HUES64 (cell line): ENCODE data around the gene SKP1. TPM values are rescaled to one million over a fixed set of nuclear protein-coding genes. Genes with fewer than 3 reads are reported as not detected.
"Not testable (repeated sequence)": the region's sequence is repeated elsewhere in the genome, so short reads cannot be mapped to it uniquely, and the experiment has no call there.

Experiments used
- H3K27ac ChIP-seq: 2 replicates; pipeline ENCODE4 v1.7.0; 2013; ENCODE audit warnings: low read depth, low read length, inconsistent platforms
- H3K27me3 ChIP-seq: 2 replicates; pipeline ENCODE4 v1.6.1; 2013; ENCODE audit warnings: mild to moderate bottlenecking, low read length; ENCODE audit not compliant: insufficient read depth
- H3K36me3 ChIP-seq: 2 replicates; pipeline ENCODE4 v1.6.1; 2013; ENCODE audit warnings: mild to moderate bottlenecking, low read length; ENCODE audit not compliant: insufficient read depth
- H3K4me1 ChIP-seq: 2 replicates; pipeline ENCODE4 v1.6.1; 2013; ENCODE audit warnings: mild to moderate bottlenecking, low read length, moderate library complexity; ENCODE audit not compliant: insufficient read depth
- H3K4me3 ChIP-seq: 2 replicates; pipeline ENCODE4 v1.5.1; 2013; ENCODE audit warnings: mild to moderate bottlenecking, low read length, moderate library complexity
- H3K9ac ChIP-seq: 2 replicates; pipeline ENCODE4 v1.6.1; 2013; ENCODE audit warnings: mild to moderate bottlenecking, low read depth, low read length
- H3K9me3 ChIP-seq: 2 replicates; pipeline ENCODE4 v1.6.1; 2013; ENCODE audit warnings: low read depth, low read length; ENCODE audit not compliant: insufficient read depth
- WGBS: fragments of 150-250, 120-280 bp; methylation state at CpG from one replicate; pipeline ENCODE4 v1.1.7; 2013; ENCODE audit warnings: missing lambda C conversion rate; 5-methylcytosine and 5-hydroxymethylcytosine counted together
- polyA plus RNA-seq, 2 experiments: library from polyadenylated mRNA; stranded (reverse); fragments of 50-300 nt; gene quantifications; one replicate each; pipeline ENCODE4 v1.2.3, GENCODE V29; 2013

SKP1 gene
- polyA plus RNA-seq (2013, experiment 1 of 2), result 454 TPM
- 523 TPM for polyA plus RNA-seq (2013, experiment 2 of 2)

- H3K4me3 ChIP-seq, result peak within 1 kb of the TSS; percentile 79
- peaks cover 16% of the 10 kb centered on the region for H3K4me1 ChIP-seq
- H3K36me3 ChIP-seq, result peaks cover 20% of the 10 kb centered on the region
- H3K27me3 ChIP-seq, result no peaks in the 10 kb centered on the region
- H3K9ac ChIP-seq, result peak within 1 kb of the TSS; percentile 89
- under 1% methylated on average over 92 of the region's 92 CpGs for WGBS
- peak within 1 kb of the TSS; percentile 99 for H3K27ac ChIP-seq
- H3K9me3 ChIP-seq, result no peaks in the 10 kb centered on the region
Observed at GRCh38 chr5:134176511-134177368, at the start of gene SKP1. SKP1 (minus strand) TSS chr5:134176950; CDS start chr5:134174022, 2,928 bp downstream.

- Histone ChIP-seq H3K27me3 (no peaks in the 10 kb centered on the region), H3K9ac (peak within 1 kb of the TSS; percentile 100), H3K36me3 (peaks cover 16% of the 10 kb centered on the region), H3K4me1 (peaks cover 28% of the 10 kb centered on the region), H3K9me3 (no peaks in the 10 kb centered on the region), H3K4me3 (peak within 1 kb of the TSS; percentile 77), H3K27ac (peak within 1 kb of the TSS; percentile 100)
- under 1% methylated on average over 73 of the region's 73 CpGs for WGBS
Observed at GRCh38 chr5:134225780-134226440, 49.2 kb upstream of the SKP1 start, which contains the start of gene PPP2CA. PPP2CA (minus strand) TSS chr5:134226073; CDS start chr5:134225861, 212 bp downstream.

GRCh38 chr5:134224888-134225779 lies 48.4 kb upstream of the SKP1 start:
- under 1% methylated on average over 47 of the region's 49 CpGs for WGBS
- Histone ChIP-seq H3K27me3 (no peaks in the 10 kb centered on the region), H3K9me3 (no peaks in the 10 kb centered on the region), H3K36me3 (peaks cover 21% of the 10 kb centered on the region), H3K9ac (peak overlapping the region; percentile 100), H3K4me3 (peak overlapping the region; percentile 77), H3K27ac (peak overlapping the region; percentile 100), H3K4me1 (peaks cover 28% of the 10 kb centered on the region)

- Histone ChIP-seq H3K9ac (peak overlapping the region; percentile 100; the same call in 1 of the 2 replicates), H3K4me1 (peaks cover 28% of the 10 kb centered on the region), H3K9me3 (no peaks in the 10 kb centered on the region), H3K27me3 (no peaks in the 10 kb centered on the region), H3K36me3 (peaks cover 24% of the 10 kb centered on the region), H3K4me3 (peak overlapping the region; percentile 77), H3K27ac (no peak overlapping the region)
- 47% methylated on average over 9 of the region's 9 CpGs for WGBS
Observed at GRCh38 chr5:134223406-134224248, 46.9 kb upstream of the SKP1 start.

GRCh38 chr5:134221690-134222089 lies 44.9 kb upstream of the SKP1 start:
- Histone ChIP-seq H3K4me3 (peak overlapping the region; percentile 77; the same call in 1 of the 2 replicates), H3K36me3 (peaks cover 32% of the 10 kb centered on the region), H3K4me1 (peaks cover 24% of the 10 kb centered on the region)
- H3K27me3 ChIP-seq, H3K27ac ChIP-seq, H3K9ac ChIP-seq, H3K9me3 ChIP-seq: not testable (repeated sequence)
- 98% methylated on average over 5 of the region's 5 CpGs for WGBS

GRCh38 chr5:134215757-134216156 lies 39.0 kb upstream of the SKP1 start:
- no peaks in the 10 kb centered on the region for H3K9me3 ChIP-seq
- WGBS, result 89% methylated on average over 2 of the region's 2 CpGs
- peaks cover 26% of the 10 kb centered on the region for H3K36me3 ChIP-seq

GRCh38 chr5:134211263-134212031 lies 34.7 kb upstream of the SKP1 start:
- H3K27ac ChIP-seq, H3K9me3 ChIP-seq: not testable (repeated sequence)

More at GRCh38 chr5:134215757-134216156, 39.0 kb upstream of the SKP1 start:
- no peak overlapping the region for H3K27ac ChIP-seq
- no peak overlapping the region for H3K4me3 ChIP-seq
- H3K27me3 ChIP-seq, result no peaks in the 10 kb centered on the region
- H3K9ac ChIP-seq, result no peak overlapping the region
- no peaks in the 10 kb centered on the region; the same call in 1 of the 2 replicates for H3K4me1 ChIP-seq

GRCh38 chr5:134209477-134210245 lies 32.9 kb upstream of the SKP1 start:
- WGBS, result 83% methylated on average over 14 of the region's 14 CpGs
- Histone ChIP-seq H3K9ac (no peak overlapping the region; the same call in 1 of the 2 replicates), H3K27me3 (no peaks in the 10 kb centered on the region), H3K27ac (no peak overlapping the region), H3K4me3 (no peak overlapping the region), H3K36me3 (peaks cover 29% of the 10 kb centered on the region), H3K4me1 (no peaks in the 10 kb centered on the region), H3K9me3 (no peaks in the 10 kb centered on the region)

More at GRCh38 chr5:134211263-134212031, 34.7 kb upstream of the SKP1 start:
- 0 out of 2 replicates have a peak, but pooled peaks cover 12% of the 10 kb centered on the region for H3K36me3 ChIP-seq
- not testable (repeated sequence) for H3K4me1 ChIP-seq, H3K4me3 ChIP-seq, H3K9ac ChIP-seq, H3K27me3 ChIP-seq
- 95% methylated on average over 13 of the region's 14 CpGs for WGBS

- Histone ChIP-seq H3K4me3 (no peak overlapping the region), H3K27ac (no peak overlapping the region), H3K36me3 (peaks cover 38% of the 10 kb centered on the region), H3K9me3 (no peaks in the 10 kb centered on the region), H3K27me3 (no peaks in the 10 kb centered on the region), H3K4me1 (no peaks in the 10 kb centered on the region), H3K9ac (no peak overlapping the region)
- WGBS, result 92% methylated on average over 1 of the region's 1 CpG
Observed at GRCh38 chr5:134207696-134208095, 30.9 kb upstream of the SKP1 start.
